Bone marrow (tissue), 2 donors: Measurements from ENCODE around the gene AP1M1.
A peak's percentile ranks its signal among the peaks of the same experiment; 100 is the strongest.

ENCODE experiments used
- DNase-seq, 2 donors: peaks; one replicate each; lab custom pipeline; 2025; lab: John Stamatoyannopoulos, UW

AP1M1 gene

GRCh38 chr19:16197622-16198369, at the start of gene AP1M1:
TSS of gene AP1M1 (plus strand) at chr19:16197911. CDS start at chr19:16198027, 116 bp downstream.
- peak; percentile 94 for DNase-seq

GRCh38 chr19:16148443-16149229, 49.1 kb upstream of the AP1M1 start:
- DNase-seq = no peak

- DNase-seq = no peak
Observed at GRCh38 chr19:16153582-16154336, 44.0 kb upstream of the AP1M1 start.

GRCh38 chr19:16154557-16154956, 43.2 kb upstream of the AP1M1 start:
- DNase-seq = no peak

- no peak for DNase-seq
Observed at GRCh38 chr19:16155128-16155527, 42.6 kb upstream of the AP1M1 start.

- no peak for DNase-seq
Observed at GRCh38 chr19:16156904-16157303, 40.8 kb upstream of the AP1M1 start.

- DNase-seq = no peak
Observed at GRCh38 chr19:16157601-16158000, 40.1 kb upstream of the AP1M1 start.

- no peak for DNase-seq
Observed at GRCh38 chr19:16159655-16160054, 38.1 kb upstream of the AP1M1 start.

- DNase-seq = no peak
Observed at GRCh38 chr19:16160445-16160942, 37.2 kb upstream of the AP1M1 start.

- DNase-seq = peak in 1 of 2 donors; percentile 21
Observed at GRCh38 chr19:16160943-16161560, 36.7 kb upstream of the AP1M1 start.

- DNase-seq = no peak
Observed at GRCh38 chr19:16161840-16162239, 35.9 kb upstream of the AP1M1 start.

- DNase-seq = no peak
Observed at GRCh38 chr19:16164222-16164890, 33.4 kb upstream of the AP1M1 start.

GRCh38 chr19:16166417-16166816, 31.3 kb upstream of the AP1M1 start:
- DNase-seq = no peak

- DNase-seq = no peak
Observed at GRCh38 chr19:16167055-16167454, 30.7 kb upstream of the AP1M1 start.

- peak in 1 of 2 donors; percentile 80 for DNase-seq
Observed at GRCh38 chr19:16168465-16169081, 29.1 kb upstream of the AP1M1 start.

- no peak for DNase-seq
Observed at GRCh38 chr19:16170134-16170533, 27.6 kb upstream of the AP1M1 start.

GRCh38 chr19:16175954-16176353, 21.8 kb upstream of the AP1M1 start:
- no peak for DNase-seq

GRCh38 chr19:16178866-16179265, 18.8 kb upstream of the AP1M1 start:
- DNase-seq = peak in 1 of 2 donors; percentile 7

- DNase-seq = no peak
Observed at GRCh38 chr19:16180611-16181010, 17.1 kb upstream of the AP1M1 start.

- DNase-seq = no peak
Observed at GRCh38 chr19:16184665-16185122, 13.0 kb upstream of the AP1M1 start.
